KOPT-K1 (cell line): ENCODE measurements around the gene ARHGEF6.

Experiments
- H3K27ac ChIP-seq: fragments of 200-600 bp; sonication (generic); 2 replicates; pipeline ENCODE4 v1.5.1; 2016; ENCODE audit warnings: antibody characterized with exemption, mild to moderate bottlenecking, low read depth, low read length; ENCODE audit not compliant: poor library complexity, severe bottlenecking
- H3K36me3 ChIP-seq: fragments of 200-600 bp; sonication (generic); 2 replicates; pipeline ENCODE4 v1.5.1; 2017; ENCODE audit warnings: antibody characterized with exemption, mild to moderate bottlenecking, low read length, moderate library complexity; ENCODE audit not compliant: insufficient read depth
- H3K9me3 ChIP-seq: fragments of 200-600 bp; sonication (generic); 2 replicates; pipeline ENCODE4 v1.5.1; 2017; ENCODE audit warnings: antibody characterized with exemption, low read length, mild to moderate bottlenecking; ENCODE audit not compliant: insufficient read depth, poor library complexity, severe bottlenecking

The ARHGEF6 gene

DNA sequence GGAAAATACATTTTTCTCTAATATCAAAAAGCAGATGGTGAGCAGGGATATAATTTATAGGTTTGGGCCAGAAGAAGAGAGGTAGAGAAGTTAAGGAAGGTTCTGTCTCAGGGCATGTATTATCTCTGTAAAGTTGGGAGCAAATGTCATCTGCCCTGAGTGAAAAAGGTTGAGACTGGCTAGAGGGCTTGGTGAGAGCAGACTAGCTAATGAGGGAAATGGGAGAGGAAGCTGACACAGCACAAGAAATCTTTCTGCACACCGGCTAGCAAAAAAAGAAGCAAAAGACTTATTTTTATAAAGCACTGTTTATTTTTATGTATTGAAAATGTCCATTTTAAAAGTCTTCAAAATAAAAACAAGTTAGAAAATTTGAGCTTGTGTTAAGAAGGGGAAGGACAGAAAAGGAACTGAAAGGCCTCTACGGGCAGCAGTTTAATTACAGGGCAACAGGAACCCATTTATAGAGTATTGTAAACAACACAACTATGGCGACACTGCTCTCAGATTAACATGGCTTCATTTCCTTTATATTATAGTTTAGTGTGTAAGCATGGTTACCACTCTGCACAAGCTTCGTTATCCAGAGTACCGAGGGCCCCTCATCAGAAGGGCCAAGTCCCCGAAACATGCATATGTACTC is 115.4 kb downstream of the ARHGEF6 start:
- peaks cover 80% of the 10 kb centered on the region for H3K36me3 ChIP-seq
- H3K27ac ChIP-seq: peak overlapping the region; percentile 77
- H3K9me3 ChIP-seq: peaks cover 20% of the 10 kb centered on the region

DNA sequence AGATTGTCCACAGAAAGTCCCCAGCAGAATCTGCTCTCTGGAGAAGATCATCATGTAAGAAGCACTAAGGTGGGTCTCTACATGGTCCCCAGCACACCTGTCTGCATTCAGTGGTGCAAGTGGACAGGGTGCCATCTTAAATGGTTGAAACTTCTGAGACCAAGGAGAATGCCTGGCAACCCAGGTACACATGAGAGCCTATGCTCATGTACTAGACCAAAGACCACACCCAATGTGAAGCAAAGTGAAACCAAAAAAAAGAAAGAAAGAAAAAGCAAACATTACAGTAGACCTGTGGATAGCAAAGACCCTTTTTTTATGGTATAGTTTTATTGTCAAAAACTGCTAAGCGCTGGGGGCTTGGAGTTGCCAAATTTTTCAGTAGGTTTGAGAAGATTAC is 117.8 kb downstream of the ARHGEF6 start:
- Histone ChIP-seq H3K36me3 (peaks cover 79% of the 10 kb centered on the region), H3K9me3 (peaks cover 20% of the 10 kb centered on the region)

DNA sequence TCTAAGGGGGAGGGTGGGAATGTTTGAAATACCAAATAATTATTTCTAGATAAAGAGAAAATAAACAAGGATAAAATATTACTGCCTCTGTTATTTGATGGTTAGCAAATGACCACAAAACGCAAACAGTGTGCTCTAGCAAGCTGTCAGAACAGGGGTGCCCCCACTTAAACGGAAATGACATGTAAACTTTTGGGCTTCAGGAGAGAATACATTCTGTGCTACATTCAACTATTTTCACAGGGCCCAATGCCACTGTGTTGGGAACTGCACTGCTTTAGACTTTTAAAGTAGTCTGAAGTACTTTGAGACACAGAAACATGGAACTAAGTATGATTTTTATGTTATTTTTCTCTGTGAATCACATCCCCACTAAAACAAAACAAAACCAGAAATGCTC is 118.6 kb downstream of the ARHGEF6 start:
- H3K9me3 ChIP-seq: peaks cover 20% of the 10 kb centered on the region
- peaks cover 79% of the 10 kb centered on the region for H3K36me3 ChIP-seq
- peak overlapping the region; percentile 91 for H3K27ac ChIP-seq

More for the DNA sequence above, 117.8 kb downstream of the ARHGEF6 start:
- H3K27ac ChIP-seq: peak overlapping the region; percentile 91

DNA sequence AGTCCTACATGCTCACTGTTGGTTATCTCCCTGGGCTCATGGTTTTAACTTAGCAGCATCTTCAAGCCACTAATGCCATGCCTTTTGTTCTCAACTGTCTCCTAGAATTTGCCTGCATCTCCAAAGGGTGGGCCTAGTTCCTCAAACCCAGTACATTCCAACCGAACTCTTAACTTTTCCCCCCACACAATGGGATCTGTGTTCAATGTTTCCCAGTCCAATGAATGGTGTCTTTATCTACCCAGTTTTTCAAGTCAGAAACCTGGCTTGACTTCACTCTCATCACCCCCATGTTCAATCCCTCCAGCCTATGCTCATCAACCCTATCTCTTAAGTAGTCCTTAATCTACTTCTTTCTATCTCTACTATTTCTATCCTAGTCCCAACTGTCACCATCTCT is 119.8 kb downstream of the ARHGEF6 start:
- Histone ChIP-seq H3K27ac (peak overlapping the region; percentile 91), H3K9me3 (peaks cover 18% of the 10 kb centered on the region), H3K36me3 (peaks cover 79% of the 10 kb centered on the region)

DNA sequence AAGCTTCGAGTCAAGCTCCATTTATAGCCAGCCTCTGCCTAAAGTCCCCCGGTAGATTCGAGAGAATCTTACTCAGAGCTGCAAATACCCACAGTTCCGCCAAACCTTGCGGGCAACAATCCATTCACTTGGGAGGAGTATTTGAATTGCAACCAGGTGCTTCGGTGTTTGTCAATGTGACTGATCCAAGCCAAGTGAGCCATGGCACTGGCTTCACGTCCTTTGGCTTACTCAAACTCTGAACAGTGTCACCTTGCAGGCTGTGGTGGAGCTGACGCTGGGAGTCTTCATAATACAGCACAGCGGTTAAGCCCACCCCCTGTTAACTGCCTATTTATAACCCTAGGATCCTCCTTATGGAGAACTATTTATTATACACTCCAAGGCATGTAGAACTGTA is 121.6 kb downstream of the ARHGEF6 start:
- H3K27ac ChIP-seq: peak overlapping the region; percentile 91
- H3K9me3 ChIP-seq: peaks cover under 1% of the 10 kb centered on the region
- peaks cover 79% of the 10 kb centered on the region for H3K36me3 ChIP-seq

DNA sequence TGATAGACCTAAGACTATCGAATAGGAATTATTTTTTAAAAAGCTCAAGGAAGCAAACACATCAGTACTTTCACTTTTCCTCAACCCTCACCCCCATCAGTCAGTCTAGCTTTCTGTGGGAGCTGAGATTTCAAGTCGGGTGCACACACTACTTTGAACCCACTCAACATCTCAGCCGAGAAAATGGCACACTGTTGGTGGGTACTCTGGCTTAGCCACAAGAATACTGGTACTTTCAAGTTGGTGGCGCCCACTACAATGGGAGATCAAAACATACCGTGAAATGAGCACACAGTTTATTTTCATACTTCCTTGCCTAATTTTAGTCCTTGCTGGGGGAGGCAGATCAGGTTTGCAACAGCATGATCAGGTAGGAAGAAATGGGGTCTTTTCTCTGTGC is 122.6 kb downstream of the ARHGEF6 start:
- Histone ChIP-seq H3K36me3 (peaks cover 85% of the 10 kb centered on the region), H3K9me3 (no peaks in the 10 kb centered on the region), H3K27ac (peak overlapping the region; percentile 91)

DNA sequence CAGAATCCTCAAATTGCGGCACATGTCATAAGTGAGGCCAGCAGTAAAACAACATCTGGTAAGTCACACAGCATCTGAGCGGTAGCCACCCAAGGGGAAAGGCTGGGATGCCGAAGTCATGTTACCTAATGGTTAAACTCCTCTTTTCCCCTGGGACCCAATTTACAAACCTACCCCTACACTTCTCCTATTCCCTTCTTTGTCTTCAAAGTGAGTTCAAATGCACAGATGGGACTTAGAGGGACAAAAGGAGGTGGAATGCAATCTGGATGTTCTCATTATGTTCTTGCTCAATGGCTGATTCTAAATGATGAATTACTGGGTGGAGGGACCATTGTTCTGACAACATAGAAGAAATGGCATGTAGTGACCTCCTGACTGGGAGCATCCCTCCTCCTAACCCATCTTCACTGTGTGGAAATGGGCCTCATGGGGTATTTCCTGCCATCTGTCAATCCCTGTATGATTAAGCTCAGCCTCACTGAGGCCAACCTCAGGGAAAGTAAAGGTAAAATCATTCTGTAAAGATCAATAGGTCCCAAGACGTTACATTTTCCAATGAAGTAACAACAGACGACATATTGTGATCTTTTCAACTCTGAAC is 124.3 kb downstream of the ARHGEF6 start:
- Histone ChIP-seq H3K36me3 (peaks cover 99% of the 10 kb centered on the region), H3K9me3 (no peaks in the 10 kb centered on the region), H3K27ac (peak overlapping the region; percentile 91)

DNA sequence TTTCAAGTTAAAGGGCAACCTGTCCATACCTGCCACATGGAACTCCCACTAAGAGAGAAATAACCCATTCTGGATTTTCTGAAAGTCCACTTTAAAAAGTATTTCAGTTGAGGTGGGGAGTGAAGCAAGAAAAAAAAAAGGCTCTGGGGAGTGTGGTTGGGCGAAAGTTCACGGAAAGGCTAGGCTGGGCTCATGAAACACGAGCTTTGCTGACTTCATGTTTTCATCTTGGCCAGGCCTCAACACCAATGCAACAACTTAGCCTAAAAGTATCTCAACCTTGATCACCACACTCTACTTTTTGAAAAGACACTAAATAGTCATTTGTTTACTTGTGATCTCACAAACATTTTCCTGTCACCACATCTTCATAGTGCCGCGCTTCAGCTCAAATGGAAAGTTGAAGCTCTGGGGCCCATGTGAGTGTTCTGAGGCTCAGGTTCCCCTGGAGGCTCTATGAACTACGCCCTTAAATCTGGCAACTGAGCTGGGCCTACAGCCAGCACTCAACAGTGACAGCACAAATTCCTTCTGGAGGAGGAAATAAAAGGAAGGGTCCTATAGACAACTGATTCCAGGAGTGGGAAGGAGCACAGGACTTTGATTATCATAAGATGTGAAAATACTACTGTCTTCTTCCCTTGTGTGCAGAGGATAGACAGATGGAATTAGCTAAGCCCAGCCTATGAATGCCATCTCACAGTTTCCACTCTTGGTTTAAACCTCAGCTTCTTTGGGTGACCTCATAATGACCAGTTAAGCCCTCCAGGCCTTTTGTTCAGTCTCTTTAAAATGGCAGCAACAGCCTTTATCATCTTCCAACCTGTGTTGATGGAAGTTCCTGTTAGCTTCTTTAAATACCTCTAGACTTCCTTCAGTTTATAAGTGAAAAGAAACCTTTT is 127.7 kb downstream of the ARHGEF6 start:
- H3K27ac ChIP-seq: peak overlapping the region; percentile 91
- H3K9me3 ChIP-seq: no peaks in the 10 kb centered on the region

DNA sequence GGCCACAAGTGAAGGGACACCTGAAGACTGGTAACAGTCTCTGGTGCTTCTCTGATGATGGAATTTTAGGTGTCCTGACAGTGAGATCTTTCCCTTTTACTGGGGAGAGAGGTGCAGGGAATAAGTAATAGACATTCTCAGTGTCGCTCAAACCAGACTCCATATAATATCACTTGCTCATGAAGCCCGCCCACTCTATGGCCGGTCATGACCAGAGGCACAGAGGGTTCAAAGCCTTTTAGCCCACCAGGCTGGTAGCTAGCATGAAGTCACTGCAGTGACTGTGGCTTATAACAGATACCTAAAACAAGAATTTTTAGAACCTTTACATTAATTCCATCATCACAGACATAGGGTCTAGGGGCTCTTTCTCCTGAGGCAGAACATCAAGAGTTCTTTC is 129.9 kb downstream of the ARHGEF6 start:
- Histone ChIP-seq H3K9me3 (no peaks in the 10 kb centered on the region), H3K36me3 (peaks cover 57% of the 10 kb centered on the region), H3K27ac (peak overlapping the region; percentile 91)

More for the DNA sequence above, 127.7 kb downstream of the ARHGEF6 start:
- H3K36me3 ChIP-seq: peaks cover 79% of the 10 kb centered on the region

DNA sequence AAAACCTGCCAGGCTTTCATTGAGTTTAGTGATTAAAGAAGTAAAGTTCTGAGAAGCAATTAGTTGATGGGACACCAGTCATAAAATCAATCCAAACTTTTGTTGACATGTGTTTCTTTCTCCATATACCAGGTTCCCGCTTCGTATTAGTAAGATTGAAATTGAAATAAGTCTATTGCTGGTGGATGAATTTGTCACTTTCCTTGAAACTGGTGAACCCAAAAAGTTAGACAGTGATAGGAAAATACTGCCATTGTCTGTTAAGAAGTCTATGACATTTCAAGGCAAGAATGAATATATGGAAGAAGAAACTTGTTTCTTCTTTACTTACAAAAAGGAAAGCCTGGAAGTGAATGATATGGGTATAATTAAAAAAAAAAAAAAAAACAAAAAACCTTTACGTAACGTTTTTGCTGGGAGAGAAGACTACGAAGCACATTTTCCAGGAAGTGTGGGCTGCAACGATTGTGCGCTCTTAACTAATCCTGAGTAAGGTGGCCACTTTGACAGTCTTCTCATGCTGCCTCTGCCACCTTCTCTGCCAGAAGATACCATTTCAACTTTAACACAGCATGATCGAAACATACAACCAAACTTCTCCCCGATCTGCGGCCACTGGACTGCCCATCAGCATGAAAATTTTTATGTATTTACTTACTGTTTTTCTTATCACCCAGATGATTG is 132.9 kb downstream of the ARHGEF6 start, which contains the start of gene CD40LG:
CD40LG (plus strand) TSS at position 482 of the 684 bp plus-strand sequence; CDS start at position 573, 91 bp downstream.
- Histone ChIP-seq H3K36me3 (peaks cover 27% of the 10 kb centered on the region), H3K27ac (peak within 1 kb of the TSS; percentile 91), H3K9me3 (no peaks in the 10 kb centered on the region)

DNA sequence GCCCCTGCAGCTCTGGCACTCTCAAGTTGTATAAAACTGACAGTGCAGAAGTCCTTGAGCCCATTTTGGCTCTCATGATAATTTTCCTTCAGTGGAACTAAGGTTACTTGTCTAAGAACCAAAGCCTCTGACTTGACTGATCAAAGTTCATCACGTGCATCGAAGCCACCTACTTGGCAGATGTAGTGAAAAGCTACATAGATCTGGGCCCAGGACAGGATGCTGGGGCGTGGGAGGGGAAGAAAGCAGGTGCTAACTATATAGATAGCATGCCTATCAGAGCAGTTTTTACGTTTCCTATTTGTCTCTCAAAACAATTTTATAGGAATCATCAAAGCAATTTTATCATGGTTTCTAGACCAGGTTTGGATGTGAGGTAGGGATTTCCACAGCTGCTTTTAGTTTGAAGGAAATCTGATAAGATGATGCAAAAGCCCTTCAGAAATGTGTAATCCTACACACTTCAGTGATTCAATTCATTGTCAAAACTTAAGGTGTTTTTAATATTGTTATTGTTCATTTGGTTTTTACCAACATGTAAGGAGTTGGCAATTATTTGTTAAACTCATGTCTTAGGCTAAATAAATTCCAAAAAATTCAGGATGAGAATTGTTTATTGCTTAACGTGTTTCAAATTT is 134.0 kb downstream of the ARHGEF6 start:
- peaks cover 16% of the 10 kb centered on the region for H3K36me3 ChIP-seq

DNA sequence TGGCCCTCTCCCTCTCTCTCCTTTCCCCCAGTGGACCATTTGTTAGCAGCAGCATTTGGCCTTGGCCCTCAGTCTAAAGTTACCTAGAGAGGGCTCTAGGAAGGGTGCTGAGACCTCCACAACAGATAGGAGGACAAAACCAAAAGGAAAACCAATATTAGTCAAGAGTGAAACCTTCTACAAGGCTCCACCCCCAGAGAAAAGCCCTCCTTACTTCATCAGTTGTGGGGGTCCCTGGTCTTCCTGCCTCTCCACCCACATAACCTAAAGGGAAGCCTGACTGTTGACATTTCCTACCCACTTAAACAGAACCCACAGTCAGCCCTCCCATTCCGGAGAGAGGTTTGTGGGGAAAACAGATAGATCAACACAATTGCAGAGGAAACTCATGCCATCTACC is 137.5 kb downstream of the ARHGEF6 start:
- no peaks in the 10 kb centered on the region for H3K9me3 ChIP-seq
- peak overlapping the region; percentile 63 for H3K27ac ChIP-seq

More for the DNA sequence above, 134.0 kb downstream of the ARHGEF6 start:
- no peaks in the 10 kb centered on the region for H3K9me3 ChIP-seq
- peak overlapping the region; percentile 91 for H3K27ac ChIP-seq

DNA sequence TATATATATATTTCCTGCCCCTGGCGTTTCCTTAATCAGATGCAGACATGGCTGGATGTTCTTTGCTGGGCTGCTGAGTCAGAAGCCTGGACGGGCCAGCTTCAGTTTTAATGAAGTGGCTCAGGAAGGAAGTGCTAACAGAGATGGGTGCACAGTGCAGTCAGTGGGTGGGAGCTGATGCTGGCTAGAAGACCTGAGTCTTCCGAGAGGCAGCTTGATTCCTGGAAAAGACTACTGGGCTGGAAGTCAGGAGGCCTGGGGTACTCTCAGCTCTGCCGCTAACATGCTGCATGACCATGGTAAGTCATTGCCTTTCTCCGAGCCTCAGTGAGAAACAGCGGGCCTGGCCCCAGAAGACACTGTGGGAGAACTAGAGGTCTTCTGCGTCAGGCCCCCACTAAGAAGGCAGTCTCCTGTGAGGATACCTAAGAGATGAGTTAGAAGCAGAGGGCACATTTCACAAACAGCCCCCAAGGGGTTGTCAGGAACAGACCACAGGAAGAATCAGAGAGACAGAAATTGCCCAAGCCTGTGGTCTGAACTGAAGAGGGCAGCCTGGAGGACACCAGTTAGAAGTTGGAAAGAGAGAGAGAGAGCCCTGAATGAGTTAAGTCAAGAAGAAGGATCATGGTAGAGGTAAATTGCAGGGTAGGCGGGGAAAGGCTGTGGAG is 141.1 kb downstream of the ARHGEF6 start:
- Histone ChIP-seq H3K36me3 (no peaks in the 10 kb centered on the region), H3K27ac (peak overlapping the region; percentile 38), H3K9me3 (no peaks in the 10 kb centered on the region)

More for the DNA sequence above, 137.5 kb downstream of the ARHGEF6 start:
- no peaks in the 10 kb centered on the region for H3K36me3 ChIP-seq

DNA sequence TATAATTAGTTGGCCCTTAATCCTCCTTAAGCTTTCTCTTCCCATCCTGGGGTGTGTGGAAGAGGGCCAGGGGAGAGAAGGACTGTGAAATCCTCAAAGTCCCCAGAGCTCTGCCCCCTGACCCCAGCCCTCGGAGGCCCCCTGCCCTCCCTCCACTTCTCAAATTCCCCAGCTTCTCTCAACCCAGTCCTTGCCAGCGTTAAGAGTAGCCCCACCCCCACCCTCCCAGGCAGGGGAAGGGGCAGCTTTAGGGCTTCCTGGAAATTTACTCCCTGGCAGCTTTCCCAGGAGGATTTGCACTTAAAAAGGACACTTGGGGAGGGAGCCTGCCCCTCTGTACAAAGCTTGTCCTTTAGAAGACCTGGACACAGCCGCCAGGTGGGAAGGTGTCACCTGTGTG is 144.6 kb downstream of the ARHGEF6 start:
- Histone ChIP-seq H3K9me3 (no peaks in the 10 kb centered on the region), H3K27ac (peak overlapping the region; percentile 74), H3K36me3 (no peaks in the 10 kb centered on the region)
